Measurements from ENCODE around the gene KXD1.

- TF ChIP-seq CTCF (IDR thresholded peaks at IDR 0.05) (peak in 2 of 4 experiments; percentile 30), POLR2A (IDR thresholded peaks at IDR 0.05) (no peak)
Measured at GRCh38 chr19:18589380-18590272, 32.0 kb downstream of the KXD1 start.

Data from sigmoid colon (tissue), 3 donors.